ENCODE data around the gene ARL6IP1.

Gene ARL6IP1

DNA sequence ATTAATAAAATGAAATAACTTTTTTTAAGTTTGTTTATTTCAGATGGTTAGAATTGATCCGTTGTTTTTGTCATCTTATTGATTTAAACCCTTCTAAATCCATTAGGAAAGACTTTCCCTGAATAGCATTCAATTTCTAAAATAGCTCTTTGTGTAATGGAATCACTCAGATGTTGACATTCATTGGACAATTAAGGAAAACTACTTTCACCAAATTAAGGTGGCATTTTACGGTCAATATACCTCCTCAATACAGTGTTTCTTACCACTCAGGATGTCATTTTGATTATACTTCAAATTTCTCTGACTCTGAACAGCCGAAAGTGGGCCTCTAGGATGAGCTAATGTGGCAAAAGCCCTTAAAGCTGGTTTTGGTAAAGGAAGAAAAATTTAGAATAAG lies 1.8 kb downstream of the ARL6IP1 start:
- TF ChIP-seq, protein P1, sequence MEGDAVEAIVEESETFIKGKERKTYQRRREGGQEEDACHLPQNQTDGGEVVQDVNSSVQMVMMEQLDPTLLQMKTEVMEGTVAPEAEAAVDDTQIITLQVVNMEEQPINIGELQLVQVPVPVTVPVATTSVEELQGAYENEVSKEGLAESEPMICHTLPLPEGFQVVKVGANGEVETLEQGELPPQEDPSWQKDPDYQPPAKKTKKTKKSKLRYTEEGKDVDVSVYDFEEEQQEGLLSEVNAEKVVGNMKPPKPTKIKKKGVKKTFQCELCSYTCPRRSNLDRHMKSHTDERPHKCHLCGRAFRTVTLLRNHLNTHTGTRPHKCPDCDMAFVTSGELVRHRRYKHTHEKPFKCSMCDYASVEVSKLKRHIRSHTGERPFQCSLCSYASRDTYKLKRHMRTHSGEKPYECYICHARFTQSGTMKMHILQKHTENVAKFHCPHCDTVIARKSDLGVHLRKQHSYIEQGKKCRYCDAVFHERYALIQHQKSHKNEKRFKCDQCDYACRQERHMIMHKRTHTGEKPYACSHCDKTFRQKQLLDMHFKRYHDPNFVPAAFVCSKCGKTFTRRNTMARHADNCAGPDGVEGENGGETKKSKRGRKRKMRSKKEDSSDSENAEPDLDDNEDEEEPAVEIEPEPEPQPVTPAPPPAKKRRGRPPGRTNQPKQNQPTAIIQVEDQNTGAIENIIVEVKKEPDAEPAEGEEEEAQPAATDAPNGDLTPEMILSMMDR (IDR thresholded peaks at IDR 0.05; ENCODE audit: low read depth, low read length): no peak
- peak overlapping the region; percentile 91 for H3K4me3 ChIP-seq (ENCODE audit: low read depth, low read length)

DNA sequence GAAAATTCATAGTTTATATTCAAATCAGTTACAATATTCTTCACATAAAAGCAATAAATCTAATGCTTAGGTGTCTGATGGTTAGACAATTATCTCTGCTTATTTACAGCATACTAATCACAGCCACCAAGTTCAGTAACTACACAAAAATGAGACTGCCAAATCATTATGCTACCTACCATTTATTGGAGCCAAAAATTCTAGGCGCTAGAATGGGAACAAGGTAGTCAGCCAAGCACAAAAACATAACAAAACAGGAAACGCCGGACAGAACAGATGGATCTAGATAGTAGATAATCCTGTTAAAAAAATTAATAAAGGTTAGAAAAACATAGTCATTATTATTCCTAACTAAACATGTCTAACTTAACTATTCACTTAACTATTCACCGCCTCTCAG lies 3.6 kb downstream of the ARL6IP1 start:
- TF ChIP-seq, protein P1 (IDR thresholded peaks at IDR 0.05; ENCODE audit: low read depth, low read length): no peak
- no peak overlapping the region for H3K4me3 ChIP-seq (ENCODE audit: low read depth, low read length)

DNA sequence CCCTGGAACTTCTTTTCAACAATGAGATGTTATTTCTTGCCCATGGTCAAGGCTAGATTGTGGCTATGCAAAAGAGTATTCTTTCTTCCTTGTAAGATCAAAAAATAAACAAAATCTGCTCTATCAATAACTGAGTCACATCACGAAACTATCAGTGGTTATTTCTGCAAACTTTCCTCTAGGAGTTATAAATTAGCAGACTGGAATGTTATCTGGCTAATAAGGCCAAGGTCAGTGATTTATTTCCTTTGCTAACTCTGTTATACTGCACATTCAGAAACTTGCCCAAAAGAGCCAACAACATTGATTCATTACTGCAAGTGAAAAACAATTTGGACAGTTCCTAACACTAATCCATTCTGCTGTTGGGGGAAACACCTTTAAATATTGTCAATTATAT lies 5.0 kb downstream of the ARL6IP1 start:
- H3K4me3 ChIP-seq (ENCODE audit: low read depth, low read length): no peak overlapping the region
- TF ChIP-seq, protein P1 (IDR thresholded peaks at IDR 0.05; ENCODE audit: low read depth, low read length): no peak

DNA sequence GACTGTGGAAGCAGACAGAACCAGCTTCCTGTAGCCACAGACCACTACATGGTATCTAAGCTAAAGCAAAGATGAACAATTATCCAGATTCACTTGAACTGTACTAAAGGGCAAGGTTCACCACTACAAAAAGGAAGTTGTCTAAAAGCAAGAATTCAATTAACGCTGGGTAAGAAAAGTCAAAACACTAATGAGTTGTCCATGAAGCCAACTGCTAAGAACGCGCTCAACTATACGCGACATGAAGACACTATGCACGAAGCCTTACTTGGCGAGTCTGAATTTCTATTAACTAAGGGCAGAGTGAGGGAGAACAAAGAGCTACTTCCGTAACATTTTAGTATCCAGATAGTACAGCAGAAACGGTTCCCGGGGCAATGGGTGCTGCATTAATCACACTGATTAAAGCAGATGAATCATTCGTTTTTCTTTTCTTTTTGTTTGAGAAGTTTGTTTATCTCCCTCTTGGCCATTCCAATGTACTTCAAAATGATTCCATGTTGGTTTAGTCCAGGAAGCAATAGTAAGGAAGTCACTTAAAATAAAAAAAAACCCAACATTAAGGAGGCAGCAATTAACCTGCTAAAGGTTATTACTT lies 8.4 kb downstream of the ARL6IP1 start:
- TF ChIP-seq, protein P1 (IDR thresholded peaks at IDR 0.05; ENCODE audit: low read depth, low read length): no peak
- H3K4me3 ChIP-seq (ENCODE audit: low read depth, low read length): no peak overlapping the region

DNA sequence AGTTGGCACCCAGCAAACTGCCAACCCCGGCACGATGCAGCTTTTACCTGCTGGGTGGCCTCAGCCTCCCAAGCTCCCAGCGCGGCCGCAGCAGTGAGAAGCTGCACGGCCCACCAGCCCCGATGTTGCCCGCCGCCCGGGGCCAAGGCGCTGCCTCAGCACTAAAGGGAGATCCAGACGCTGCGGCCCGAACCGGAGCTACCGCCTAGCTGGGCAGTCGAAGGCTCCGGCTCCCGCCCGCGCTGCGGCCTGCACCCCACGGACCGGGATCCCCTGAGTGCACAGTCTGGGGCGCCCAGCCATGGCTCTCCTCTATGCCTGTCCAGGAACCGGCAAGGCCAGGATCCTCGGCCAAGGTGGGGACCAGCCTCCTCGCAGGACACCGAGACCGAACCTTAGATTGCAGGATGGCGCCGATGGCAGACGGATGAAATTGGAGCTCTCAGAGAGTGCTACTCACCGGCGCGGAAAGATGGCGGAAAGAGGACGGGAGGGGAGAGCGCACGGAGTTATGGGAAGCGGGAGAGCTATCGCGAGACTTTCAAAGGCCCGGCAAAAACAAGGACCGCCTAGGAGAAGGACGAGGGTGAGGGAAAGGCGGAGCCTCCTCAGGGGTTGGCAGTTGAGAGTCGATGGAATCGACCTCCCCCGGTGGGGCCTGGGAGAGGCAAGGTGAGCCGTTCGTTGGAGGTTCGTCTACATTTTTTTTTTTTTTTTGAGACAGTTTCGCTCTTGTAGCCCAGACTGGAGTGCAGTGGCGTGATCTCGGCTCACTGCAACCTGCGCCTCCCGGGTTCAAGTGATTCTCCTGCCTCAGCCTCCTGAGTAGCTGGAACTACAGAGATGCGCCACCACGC lies 11.3 kb downstream of the ARL6IP1 start, which contains the start of gene RPS15A:
Gene RPS15A (minus strand): TSS at position 485 of the 857 bp plus-strand sequence. CDS start 1,221 bp downstream, outside the sequence.
- H3K4me3 ChIP-seq (ENCODE audit: low read depth, low read length): peak within 1 kb of the TSS; percentile 92
- TF ChIP-seq, protein P1 (IDR thresholded peaks at IDR 0.05; ENCODE audit: low read depth, low read length): no peak

DNA sequence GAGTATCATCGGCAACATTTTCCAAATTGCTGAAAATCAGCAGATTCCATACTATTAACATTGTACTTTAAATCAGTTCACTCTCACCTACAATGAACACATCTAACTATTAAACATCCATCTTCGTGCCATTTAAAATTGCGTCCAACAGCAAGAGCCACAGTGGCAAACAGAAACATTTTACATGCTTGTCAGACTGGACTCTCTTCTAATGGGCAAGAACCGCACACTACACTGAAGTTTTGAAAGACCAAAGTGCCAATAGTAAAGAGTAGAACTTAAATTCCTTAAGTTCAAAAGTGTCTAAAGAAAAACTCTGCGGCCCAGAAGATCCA lies 11.9 kb downstream of the ARL6IP1 start:
- TF ChIP-seq, protein P1 (IDR thresholded peaks at IDR 0.05; ENCODE audit: low read depth, low read length): no peak
- peak overlapping the region; percentile 92 for H3K4me3 ChIP-seq (ENCODE audit: low read depth, low read length)
